SK-N-SH (cell line): Measurements from ENCODE around the gene SSBP1.

ENCODE experiments used
- EP300 ChIP-seq, 2 experiments: IDR thresholded peaks; 2 replicates each; pipeline versions ENCODE4 v1.4.0 to v1.6.1; 2012; ENCODE audit warnings: borderline replicate concordance in 1 of 2, low read depth in 1 of 2, low read length in 1 of 2
- EZH2phosphoT487 ChIP-seq: fragments of 200-600 bp; sonication (generic); IDR thresholded peaks from 2 replicates; pipeline ENCODE4 v1.6.1; 2017; ENCODE audit warnings: low read depth, mixed run types, mild to moderate bottlenecking, antibody characterized with exemption, moderate library complexity, borderline replicate concordance
- FOXJ3 ChIP-seq: sonication (generic); formaldehyde crosslinking; IDR thresholded peaks from 2 replicates; pipeline ENCODE4 v1.5.1; 2020; ENCODE audit warnings: mild to moderate bottlenecking, missing genetic modification reagents
- POLR2AphosphoS5 ChIP-seq: IDR thresholded peaks from 2 replicates; pipeline ENCODE4 v1.6.1; 2012; ENCODE audit warnings: low read depth, low read length
- RAD21 ChIP-seq: IDR thresholded peaks from 2 replicates; pipeline ENCODE4 v1.6.1; 2012; ENCODE audit warnings: mild to moderate bottlenecking, low read length
- RCOR1 ChIP-seq: fragments of 150-350 bp; IDR thresholded peaks from 2 replicates; pipeline ENCODE4 v1.6.1; 2017; ENCODE audit warnings: antibody characterized with exemption, low read length
- SIN3A ChIP-seq: IDR thresholded peaks from 2 replicates; pipeline ENCODE4 v1.6.1; 2012; ENCODE audit warnings: low read depth, mild to moderate bottlenecking, low read length, moderate library complexity, borderline replicate concordance
- TAF1 ChIP-seq: IDR thresholded peaks from 2 replicates; pipeline ENCODE4 v1.6.1; 2012; ENCODE audit warnings: low read depth, mild to moderate bottlenecking, low read length, moderate library complexity, borderline replicate concordance
- TEAD4 ChIP-seq: IDR thresholded peaks from 2 replicates; pipeline ENCODE4 v1.4.0; 2012; ENCODE audit warnings: mild to moderate bottlenecking, borderline replicate concordance; ENCODE audit not compliant: insufficient read depth
- YY1 ChIP-seq: IDR thresholded peaks from 2 replicates; pipeline ENCODE4 v1.4.0; 2012; ENCODE audit warnings: low read depth, mild to moderate bottlenecking
- TF ChIP-seq, protein P1 (sequence below): fragments of 200-600 bp; sonication (generic); IDR thresholded peaks from 2 replicates; pipeline ENCODE4 v1.6.1; 2017; ENCODE audit warnings: antibody characterized with exemption, mild to moderate bottlenecking, moderate library complexity
- TF ChIP-seq, protein P2 (sequence below): IDR thresholded peaks from 2 replicates; pipeline ENCODE4 v1.4.0; 2012; ENCODE audit warnings: low read depth, borderline replicate concordance
- TF ChIP-seq, protein P3 (sequence below): IDR thresholded peaks from 2 replicates; pipeline ENCODE4 v1.6.1; 2012; ENCODE audit warnings: mild to moderate bottlenecking, low read depth, low read length, moderate library complexity

DNA sequence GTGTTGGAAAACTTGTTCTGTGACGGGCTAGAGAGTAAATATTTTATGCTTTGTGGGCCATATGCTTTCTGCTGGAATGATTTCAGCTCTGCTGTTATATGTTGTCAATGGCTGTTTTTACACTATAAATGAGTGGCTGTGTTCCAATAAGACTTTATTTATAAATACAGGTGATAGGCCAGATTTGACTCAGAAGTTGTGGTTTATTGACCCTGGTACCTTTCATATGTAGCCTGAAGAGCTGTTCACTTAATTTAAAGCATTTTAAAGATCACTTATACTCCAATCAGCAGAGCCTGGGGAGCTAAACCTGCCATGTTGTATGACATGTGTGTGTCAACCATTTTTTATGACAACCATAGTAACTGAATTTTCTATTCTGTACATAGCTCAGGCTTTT is 9.1 kb upstream of the SSBP1 start:
- TF ChIP-seq, protein P1, sequence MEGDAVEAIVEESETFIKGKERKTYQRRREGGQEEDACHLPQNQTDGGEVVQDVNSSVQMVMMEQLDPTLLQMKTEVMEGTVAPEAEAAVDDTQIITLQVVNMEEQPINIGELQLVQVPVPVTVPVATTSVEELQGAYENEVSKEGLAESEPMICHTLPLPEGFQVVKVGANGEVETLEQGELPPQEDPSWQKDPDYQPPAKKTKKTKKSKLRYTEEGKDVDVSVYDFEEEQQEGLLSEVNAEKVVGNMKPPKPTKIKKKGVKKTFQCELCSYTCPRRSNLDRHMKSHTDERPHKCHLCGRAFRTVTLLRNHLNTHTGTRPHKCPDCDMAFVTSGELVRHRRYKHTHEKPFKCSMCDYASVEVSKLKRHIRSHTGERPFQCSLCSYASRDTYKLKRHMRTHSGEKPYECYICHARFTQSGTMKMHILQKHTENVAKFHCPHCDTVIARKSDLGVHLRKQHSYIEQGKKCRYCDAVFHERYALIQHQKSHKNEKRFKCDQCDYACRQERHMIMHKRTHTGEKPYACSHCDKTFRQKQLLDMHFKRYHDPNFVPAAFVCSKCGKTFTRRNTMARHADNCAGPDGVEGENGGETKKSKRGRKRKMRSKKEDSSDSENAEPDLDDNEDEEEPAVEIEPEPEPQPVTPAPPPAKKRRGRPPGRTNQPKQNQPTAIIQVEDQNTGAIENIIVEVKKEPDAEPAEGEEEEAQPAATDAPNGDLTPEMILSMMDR: no peak
- TF ChIP-seq SIN3A: no peak
- TF ChIP-seq EZH2phosphoT487: no peak
- TF ChIP-seq RAD21: no peak
- TF ChIP-seq, protein P2, sequence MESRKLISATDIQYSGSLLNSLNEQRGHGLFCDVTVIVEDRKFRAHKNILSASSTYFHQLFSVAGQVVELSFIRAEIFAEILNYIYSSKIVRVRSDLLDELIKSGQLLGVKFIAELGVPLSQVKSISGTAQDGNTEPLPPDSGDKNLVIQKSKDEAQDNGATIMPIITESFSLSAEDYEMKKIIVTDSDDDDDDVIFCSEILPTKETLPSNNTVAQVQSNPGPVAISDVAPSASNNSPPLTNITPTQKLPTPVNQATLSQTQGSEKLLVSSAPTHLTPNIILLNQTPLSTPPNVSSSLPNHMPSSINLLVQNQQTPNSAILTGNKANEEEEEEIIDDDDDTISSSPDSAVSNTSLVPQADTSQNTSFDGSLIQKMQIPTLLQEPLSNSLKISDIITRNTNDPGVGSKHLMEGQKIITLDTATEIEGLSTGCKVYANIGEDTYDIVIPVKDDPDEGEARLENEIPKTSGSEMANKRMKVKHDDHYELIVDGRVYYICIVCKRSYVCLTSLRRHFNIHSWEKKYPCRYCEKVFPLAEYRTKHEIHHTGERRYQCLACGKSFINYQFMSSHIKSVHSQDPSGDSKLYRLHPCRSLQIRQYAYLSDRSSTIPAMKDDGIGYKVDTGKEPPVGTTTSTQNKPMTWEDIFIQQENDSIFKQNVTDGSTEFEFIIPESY: no peak
- TF ChIP-seq RCOR1: no peak
- no peak for TF ChIP-seq TAF1
- no peak for TF ChIP-seq YY1
- TF ChIP-seq TEAD4: no peak
- TF ChIP-seq POLR2AphosphoS5: no peak
- TF ChIP-seq EP300 (IDR thresholded peaks at IDR 0.05; ENCODE audit: borderline replicate concordance in 1 of 2, low read depth in 1 of 2, low read length in 1 of 2): no peak
- TF ChIP-seq FOXJ3 (CRISPR knock-in tag): no peak
- TF ChIP-seq, protein P3, sequence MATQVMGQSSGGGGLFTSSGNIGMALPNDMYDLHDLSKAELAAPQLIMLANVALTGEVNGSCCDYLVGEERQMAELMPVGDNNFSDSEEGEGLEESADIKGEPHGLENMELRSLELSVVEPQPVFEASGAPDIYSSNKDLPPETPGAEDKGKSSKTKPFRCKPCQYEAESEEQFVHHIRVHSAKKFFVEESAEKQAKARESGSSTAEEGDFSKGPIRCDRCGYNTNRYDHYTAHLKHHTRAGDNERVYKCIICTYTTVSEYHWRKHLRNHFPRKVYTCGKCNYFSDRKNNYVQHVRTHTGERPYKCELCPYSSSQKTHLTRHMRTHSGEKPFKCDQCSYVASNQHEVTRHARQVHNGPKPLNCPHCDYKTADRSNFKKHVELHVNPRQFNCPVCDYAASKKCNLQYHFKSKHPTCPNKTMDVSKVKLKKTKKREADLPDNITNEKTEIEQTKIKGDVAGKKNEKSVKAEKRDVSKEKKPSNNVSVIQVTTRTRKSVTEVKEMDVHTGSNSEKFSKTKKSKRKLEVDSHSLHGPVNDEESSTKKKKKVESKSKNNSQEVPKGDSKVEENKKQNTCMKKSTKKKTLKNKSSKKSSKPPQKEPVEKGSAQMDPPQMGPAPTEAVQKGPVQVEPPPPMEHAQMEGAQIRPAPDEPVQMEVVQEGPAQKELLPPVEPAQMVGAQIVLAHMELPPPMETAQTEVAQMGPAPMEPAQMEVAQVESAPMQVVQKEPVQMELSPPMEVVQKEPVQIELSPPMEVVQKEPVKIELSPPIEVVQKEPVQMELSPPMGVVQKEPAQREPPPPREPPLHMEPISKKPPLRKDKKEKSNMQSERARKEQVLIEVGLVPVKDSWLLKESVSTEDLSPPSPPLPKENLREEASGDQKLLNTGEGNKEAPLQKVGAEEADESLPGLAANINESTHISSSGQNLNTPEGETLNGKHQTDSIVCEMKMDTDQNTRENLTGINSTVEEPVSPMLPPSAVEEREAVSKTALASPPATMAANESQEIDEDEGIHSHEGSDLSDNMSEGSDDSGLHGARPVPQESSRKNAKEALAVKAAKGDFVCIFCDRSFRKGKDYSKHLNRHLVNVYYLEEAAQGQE: no peak
